H9 (cell line): Measurements from ENCODE around the gene DLGAP4. TPM values are rescaled to one million over a fixed set of nuclear protein-coding genes. Genes with fewer than 3 reads are reported as not detected.

Experiments
- DNase-seq: peaks from one replicate; pipeline ENCODE4 v3.0.0-alpha.2; 2017
- H2AFZ ChIP-seq: one replicate; pipeline ENCODE4 v1.6.1; 2013; ENCODE audit warnings: mild to moderate bottlenecking, low read length, control low read depth, moderate library complexity
- H2AK5ac ChIP-seq: 2 replicates; pipeline ENCODE4 v1.6.1; 2013; ENCODE audit warnings: low read length, control low read depth, mixed read lengths; ENCODE audit not compliant: insufficient read length
- H2BK120ac ChIP-seq: one replicate; pipeline ENCODE4 v1.6.1; 2013; ENCODE audit warnings: low read depth, mild to moderate bottlenecking, low read length, control low read depth, inconsistent platforms; ENCODE audit not compliant: poor library complexity, severe bottlenecking
- H2BK12ac ChIP-seq: 2 replicates; pipeline ENCODE4 v1.6.1; 2013; ENCODE audit warnings: low read length, control low read depth, mixed read lengths, low read depth; ENCODE audit not compliant: insufficient read length
- H2BK15ac ChIP-seq: 2 replicates; pipeline ENCODE4 v1.6.1; 2013; ENCODE audit warnings: low read depth, low read length, control low read depth
- H2BK20ac ChIP-seq: one replicate; pipeline ENCODE4 v1.6.1; 2013; ENCODE audit warnings: low read depth, mild to moderate bottlenecking, low read length, control low read depth, inconsistent platforms; ENCODE audit not compliant: poor library complexity, severe bottlenecking
- H2BK5ac ChIP-seq: 2 replicates; pipeline ENCODE4 v1.6.1; 2013; ENCODE audit warnings: low read length, control low read depth, mixed read lengths; ENCODE audit not compliant: insufficient read length
- H3K14ac ChIP-seq: 2 replicates; pipeline ENCODE4 v1.6.1; 2013; ENCODE audit warnings: low read length, control low read depth; ENCODE audit not compliant: insufficient read depth
- H3K18ac ChIP-seq: 2 replicates; pipeline ENCODE4 v1.6.1; 2013; ENCODE audit warnings: low read depth, mild to moderate bottlenecking, mixed read lengths, low read length, control low read depth; ENCODE audit not compliant: insufficient read length
- H3K23ac ChIP-seq: 2 replicates; pipeline ENCODE4 v1.6.1; 2013; ENCODE audit warnings: low read length, control low read depth, mixed read lengths, low read depth; ENCODE audit not compliant: insufficient read length
- H3K23me2 ChIP-seq: 2 replicates; pipeline ENCODE4 v1.6.1; 2013; ENCODE audit warnings: low read depth, mild to moderate bottlenecking, mixed read lengths, low read length, control low read depth; ENCODE audit not compliant: insufficient read length, poor library complexity, severe bottlenecking
- H3K27ac ChIP-seq: 2 replicates; pipeline ENCODE4 v1.5.1; 2013; ENCODE audit warnings: low read length, control low read depth, mixed read lengths, low read depth; ENCODE audit not compliant: insufficient read length
- H3K27me3 ChIP-seq: 2 replicates; pipeline ENCODE4 v1.6.1; 2013; ENCODE audit warnings: low read length, control low read depth, inconsistent platforms; ENCODE audit not compliant: insufficient read depth
- H3K4ac ChIP-seq: 2 replicates; pipeline ENCODE4 v1.6.1; 2013; ENCODE audit warnings: low read depth, mild to moderate bottlenecking, control low read depth, inconsistent platforms, low read length, moderate library complexity
- H3K4me1 ChIP-seq: 2 replicates; pipeline ENCODE4 v1.6.1; 2013; ENCODE audit warnings: low read length, control low read depth, inconsistent platforms; ENCODE audit not compliant: insufficient read depth
- H3K4me2 ChIP-seq: 2 replicates; pipeline ENCODE4 v1.6.1; 2013; ENCODE audit warnings: low read length, control low read depth, mixed read lengths; ENCODE audit not compliant: insufficient read length, insufficient read depth
- H3K56ac ChIP-seq: 2 replicates; pipeline ENCODE4 v1.6.1; 2013; ENCODE audit warnings: low read depth, mild to moderate bottlenecking, mixed read lengths, low read length, control low read depth; ENCODE audit not compliant: insufficient read length
- H3K79me1 ChIP-seq: 2 replicates; pipeline ENCODE4 v1.6.1; 2013; ENCODE audit warnings: low read depth, mild to moderate bottlenecking, moderate library complexity, low read length, control low read depth, inconsistent platforms; ENCODE audit not compliant: insufficient read depth, poor library complexity, severe bottlenecking
- H3K79me2 ChIP-seq: 2 replicates; pipeline ENCODE4 v1.6.1; 2013; ENCODE audit warnings: low read length, control low read depth, inconsistent platforms; ENCODE audit not compliant: insufficient read depth
- H3K9ac ChIP-seq: 2 replicates; pipeline ENCODE4 v1.6.1; 2013; ENCODE audit warnings: low read length, control low read depth, mixed read lengths; ENCODE audit not compliant: insufficient read length; ENCODE audit errors: extremely low read depth
- H3K9me3 ChIP-seq: one replicate; pipeline ENCODE4 v1.6.1; 2013; ENCODE audit warnings: low read depth, low read length, inconsistent platforms; ENCODE audit not compliant: control insufficient read depth
- H3T11ph ChIP-seq: one replicate; pipeline ENCODE4 v1.6.1; 2013; ENCODE audit warnings: mild to moderate bottlenecking, low read length, control low read depth, inconsistent platforms
- H4K20me1 ChIP-seq: one replicate; pipeline ENCODE4 v1.6.1; 2013; ENCODE audit not compliant: control insufficient read depth, insufficient read length, insufficient read depth
- H4K5ac ChIP-seq: 2 replicates; pipeline ENCODE4 v1.6.1; 2013; ENCODE audit warnings: low read depth, mild to moderate bottlenecking, mixed read lengths, low read length, control low read depth; ENCODE audit not compliant: insufficient read length
- H4K8ac ChIP-seq: replicated peaks from 2 replicates; pipeline ENCODE4 v1.6.1; 2013; ENCODE audit warnings: low read length, control low read depth, mixed read lengths, low read depth; ENCODE audit not compliant: insufficient read length
- H4K91ac ChIP-seq: 2 replicates; pipeline ENCODE4 v1.6.1; 2013; ENCODE audit warnings: low read depth, mild to moderate bottlenecking, moderate library complexity, mixed read lengths, low read length, control low read depth; ENCODE audit not compliant: insufficient read length
- H3K27ac Mint-ChIP-seq, 3 experiments: 2 replicates in 2 of 3; 3 replicates in 1 of 3; pipeline ENCODE4 v1.8.0; 2020 to 2021; ENCODE audit warnings: mixed read lengths in 3 of 3, mild to moderate bottlenecking in 1 of 3, moderate library complexity in 1 of 3
- H3K27me3 Mint-ChIP-seq: 2 replicates; pipeline ENCODE4 v1.8.0; 2021; ENCODE audit warnings: low read depth, mild to moderate bottlenecking, moderate library complexity, mixed read lengths
- H3K36me3 Mint-ChIP-seq, 3 experiments: 2 replicates in 2 of 3; 3 replicates in 1 of 3; pipeline ENCODE4 v1.8.0; 2020 to 2021; ENCODE audit warnings: low read depth in 3 of 3, mixed read lengths in 3 of 3; ENCODE audit not compliant: insufficient read depth in 1 of 3
- H3K4me1 Mint-ChIP-seq, 2 experiments: 2 replicates each; pipeline ENCODE4 v1.8.0; 2020; ENCODE audit warnings: mixed read lengths in 2 of 2
- H3K4me3 Mint-ChIP-seq, 2 experiments: 2 replicates in 1 of 2; 3 replicates in 1 of 2; pipeline ENCODE4 v1.8.0; 2020 to 2021; ENCODE audit warnings: mild to moderate bottlenecking in 2 of 2, mixed read lengths in 2 of 2, moderate library complexity in 1 of 2
- H3K9me3 Mint-ChIP-seq, 2 experiments: 2 replicates in 1 of 2; 3 replicates in 1 of 2; pipeline ENCODE4 v1.8.0; 2020; ENCODE audit warnings: mild to moderate bottlenecking in 2 of 2, mixed read lengths in 2 of 2, moderate library complexity in 1 of 2
- WGBS: extraction: QIAGEN DNeasy Blood & Tissue Kit; methylation state at CpG from one replicate; pipeline ENCODE4 v1.1.7; 2013; ENCODE audit warnings: missing lambda C conversion rate, low lambda C conversion rate, mixed read lengths; ENCODE audit not compliant: insufficient read length; ENCODE audit errors: extremely low coverage; 5-methylcytosine and 5-hydroxymethylcytosine counted together
- total RNA-seq: library from RNA; stranded (reverse); gene quantifications from 2 replicates; pipeline ENCODE4 v1.2.1, GENCODE V29; 2021
- TF ChIP-seq, protein P1 (sequence below): fragments of 200-600 bp; sonication (generic); conservative IDR thresholded peaks from 3 replicates; pipeline ENCODE4 v1.8.0; 2021; ENCODE audit warnings: antibody characterized with exemption, mild to moderate bottlenecking

Gene DLGAP4
- total RNA-seq, 1 experiment from 2014 or later = 48.0 TPM

DNA sequence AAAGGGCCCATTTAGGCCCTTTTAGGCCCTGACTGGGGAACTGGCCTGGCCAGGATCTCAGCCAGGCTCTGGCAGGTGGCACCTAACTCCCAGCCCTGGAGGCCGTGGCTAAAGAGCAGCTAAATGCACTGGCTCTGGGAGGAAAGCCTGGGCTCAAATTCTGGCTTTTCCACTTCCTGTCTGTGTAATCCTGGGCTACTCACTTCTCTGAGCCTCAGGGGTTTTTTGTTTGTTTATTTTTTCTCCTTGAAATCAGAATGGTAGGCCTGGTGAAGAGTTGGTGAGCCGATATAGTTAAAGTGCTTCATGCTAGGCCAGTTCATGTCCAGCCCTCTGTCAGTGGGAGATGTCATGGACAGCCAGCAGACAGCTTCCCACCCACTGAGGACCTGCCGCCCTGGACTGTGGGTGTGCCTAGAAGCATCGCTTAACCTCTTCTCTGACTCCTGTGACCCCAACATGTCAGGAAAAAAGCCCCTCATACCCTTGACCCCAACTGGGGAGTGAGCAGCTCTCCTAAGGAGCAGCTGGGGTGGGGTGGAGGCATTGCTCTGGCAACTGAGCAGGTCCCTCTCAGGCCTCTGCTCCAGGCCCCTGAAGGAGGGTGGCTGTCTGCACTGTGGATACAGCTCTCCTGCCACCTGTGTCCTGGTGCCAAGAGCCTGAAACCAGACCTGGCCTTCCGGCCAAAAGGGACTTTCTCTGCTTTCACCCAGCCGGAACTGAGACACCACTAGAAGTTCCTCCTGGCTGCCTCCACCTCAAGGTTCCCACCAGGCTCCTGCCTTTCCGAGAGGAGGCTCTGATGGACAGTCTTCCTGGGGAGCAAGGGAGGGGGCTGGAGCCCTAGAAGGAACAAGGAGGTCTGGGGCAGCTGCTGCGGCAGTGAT lies 178.0 kb downstream of the DLGAP4 start:
- Histone ChIP-seq H2BK20ac (no peak overlapping the region), H3K79me2 (no peaks in the 10 kb centered on the region), H3K27me3 (no peaks in the 10 kb centered on the region), H2BK5ac (no peak overlapping the region), H3K56ac (no peak overlapping the region), H3K79me1 (no peaks in the 10 kb centered on the region), H2BK15ac (no peak overlapping the region), H4K5ac (no peak overlapping the region), H3K9ac (no peak overlapping the region), H2BK12ac (no peak overlapping the region), H3K18ac (no peak overlapping the region), H3K27ac (no peak overlapping the region), H3K23me2 (no peaks in the 10 kb centered on the region), H3K9me3 (no peaks in the 10 kb centered on the region), H2AFZ (no peak overlapping the region), H3T11ph (no peak overlapping the region), H3K4me1 (no peaks in the 10 kb centered on the region), H4K8ac (no peak overlapping the region), H4K91ac (no peak overlapping the region), H3K4ac (no peak overlapping the region), H2BK120ac (no peak overlapping the region), H3K14ac (no peak overlapping the region), H3K4me2 (no peak overlapping the region), H3K23ac (no peak overlapping the region), H4K20me1 (no peaks in the 10 kb centered on the region), H2AK5ac (no peak overlapping the region)
- Mint-ChIP-seq H3K4me1 (peaks cover 4 to 12% of the 10 kb centered on the region in 2 experiments), H3K36me3 (no peaks in the 10 kb centered on the region; a peak in 1 of 7 replicates), H3K4me3 (no peak overlapping the region), H3K27ac (peak overlapping the region in 2 of 3 experiments; percentile 61 to 81; a peak in 2 of 7 replicates), H3K27me3 (no peaks in the 10 kb centered on the region; the same call in 1 of the 2 replicates), H3K9me3 (no peaks in the 10 kb centered on the region)
- TF ChIP-seq, protein P1, sequence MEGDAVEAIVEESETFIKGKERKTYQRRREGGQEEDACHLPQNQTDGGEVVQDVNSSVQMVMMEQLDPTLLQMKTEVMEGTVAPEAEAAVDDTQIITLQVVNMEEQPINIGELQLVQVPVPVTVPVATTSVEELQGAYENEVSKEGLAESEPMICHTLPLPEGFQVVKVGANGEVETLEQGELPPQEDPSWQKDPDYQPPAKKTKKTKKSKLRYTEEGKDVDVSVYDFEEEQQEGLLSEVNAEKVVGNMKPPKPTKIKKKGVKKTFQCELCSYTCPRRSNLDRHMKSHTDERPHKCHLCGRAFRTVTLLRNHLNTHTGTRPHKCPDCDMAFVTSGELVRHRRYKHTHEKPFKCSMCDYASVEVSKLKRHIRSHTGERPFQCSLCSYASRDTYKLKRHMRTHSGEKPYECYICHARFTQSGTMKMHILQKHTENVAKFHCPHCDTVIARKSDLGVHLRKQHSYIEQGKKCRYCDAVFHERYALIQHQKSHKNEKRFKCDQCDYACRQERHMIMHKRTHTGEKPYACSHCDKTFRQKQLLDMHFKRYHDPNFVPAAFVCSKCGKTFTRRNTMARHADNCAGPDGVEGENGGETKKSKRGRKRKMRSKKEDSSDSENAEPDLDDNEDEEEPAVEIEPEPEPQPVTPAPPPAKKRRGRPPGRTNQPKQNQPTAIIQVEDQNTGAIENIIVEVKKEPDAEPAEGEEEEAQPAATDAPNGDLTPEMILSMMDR = no peak
- WGBS = no CpG with 5 or more reads among the region's 8 CpGs
- DNase-seq = no peak
